Bronchial epithelial cell (primary cell): Measurements from ENCODE around the gene F8. TPM values are rescaled to one million over a fixed set of nuclear protein-coding genes. Genes with fewer than 3 reads are reported as not detected.

Experiments used
- DNase-seq: peaks from one replicate; pipeline ENCODE4 v3.0.0-alpha.2; 2010; ENCODE audit warnings: low read depth
- FAIRE-seq: peaks from 2 replicates; lab custom pipeline; 2011; peaks lifted over from hg19 to GRCh38; lab: Jason Lieb, UNC
- H3K27me3 ChIP-seq: 2 replicates; pipeline ENCODE4 v1.5.1; 2011; ENCODE audit warnings: low read length; ENCODE audit not compliant: control insufficient read depth, insufficient read depth
- H3K36me3 ChIP-seq: 2 replicates; pipeline ENCODE4 v1.5.1; 2011; ENCODE audit warnings: low read length; ENCODE audit not compliant: control insufficient read depth, insufficient read depth
- H3K4me3 ChIP-seq: 2 replicates; pipeline ENCODE4 v1.5.1; 2011; ENCODE audit warnings: mild to moderate bottlenecking, low read depth, low read length, control low read depth
- total RNA-seq: library from RNA; depleted of rRNA; stranded (reverse); fragments of >200 nt; gene quantifications from 2 replicates; pipeline ENCODE4 v1.2.1, GENCODE V29; 2014
- TF ChIP-seq, protein P1 (sequence below): IDR thresholded peaks from 2 replicates; pipeline ENCODE4 v1.5.1; 2011; ENCODE audit warnings: mild to moderate bottlenecking, moderate library complexity, low read length, control low read depth, inconsistent platforms; ENCODE audit not compliant: insufficient read depth, severe bottlenecking

Gene F8
- total RNA-seq, 1 donor from 2014 or later: 0.26 TPM

- no peaks in the 10 kb centered on the region for H3K27me3 ChIP-seq
- H3K4me3 ChIP-seq: no peak overlapping the region
- DNase-seq (peak; percentile 24), FAIRE-seq (no peak)
- H3K36me3 ChIP-seq: no peaks in the 10 kb centered on the region
- TF ChIP-seq, protein P1, sequence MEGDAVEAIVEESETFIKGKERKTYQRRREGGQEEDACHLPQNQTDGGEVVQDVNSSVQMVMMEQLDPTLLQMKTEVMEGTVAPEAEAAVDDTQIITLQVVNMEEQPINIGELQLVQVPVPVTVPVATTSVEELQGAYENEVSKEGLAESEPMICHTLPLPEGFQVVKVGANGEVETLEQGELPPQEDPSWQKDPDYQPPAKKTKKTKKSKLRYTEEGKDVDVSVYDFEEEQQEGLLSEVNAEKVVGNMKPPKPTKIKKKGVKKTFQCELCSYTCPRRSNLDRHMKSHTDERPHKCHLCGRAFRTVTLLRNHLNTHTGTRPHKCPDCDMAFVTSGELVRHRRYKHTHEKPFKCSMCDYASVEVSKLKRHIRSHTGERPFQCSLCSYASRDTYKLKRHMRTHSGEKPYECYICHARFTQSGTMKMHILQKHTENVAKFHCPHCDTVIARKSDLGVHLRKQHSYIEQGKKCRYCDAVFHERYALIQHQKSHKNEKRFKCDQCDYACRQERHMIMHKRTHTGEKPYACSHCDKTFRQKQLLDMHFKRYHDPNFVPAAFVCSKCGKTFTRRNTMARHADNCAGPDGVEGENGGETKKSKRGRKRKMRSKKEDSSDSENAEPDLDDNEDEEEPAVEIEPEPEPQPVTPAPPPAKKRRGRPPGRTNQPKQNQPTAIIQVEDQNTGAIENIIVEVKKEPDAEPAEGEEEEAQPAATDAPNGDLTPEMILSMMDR: no peak
Observed at GRCh38 chrX:154799556-154800348, 222.8 kb downstream of the F8 start.

DNA sequence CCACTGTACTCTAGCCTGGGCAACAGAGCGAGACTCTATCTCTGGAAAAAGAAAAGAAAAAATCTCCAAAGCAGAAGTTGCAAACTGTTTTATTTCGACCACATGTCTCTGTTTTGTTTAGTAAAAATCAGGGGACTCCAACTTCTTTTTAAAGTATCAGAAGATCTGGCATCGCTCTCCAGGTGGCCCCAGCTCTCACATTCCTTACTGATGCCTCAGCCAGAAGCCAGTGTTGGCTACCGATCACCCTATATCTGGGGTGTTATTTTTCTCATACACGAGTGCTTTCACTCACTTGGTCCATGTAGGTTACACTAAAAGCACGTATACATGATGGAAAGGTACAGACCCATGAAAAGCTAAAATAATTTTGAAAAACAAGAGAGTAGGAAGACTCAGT, 225.5 kb downstream of the F8 start:
- no peaks in the 10 kb centered on the region for H3K36me3 ChIP-seq
- TF ChIP-seq, protein P1: no peak
- H3K4me3 ChIP-seq: no peak overlapping the region
- no peaks in the 10 kb centered on the region for H3K27me3 ChIP-seq
- FAIRE-seq: no peak
- DNase-seq: peak; percentile 2

- no peak for DNase-seq
- no peak for FAIRE-seq
- TF ChIP-seq, protein P1: no peak
- Histone ChIP-seq H3K27me3 (no peaks in the 10 kb centered on the region), H3K4me3 (no peak overlapping the region), H3K36me3 (no peaks in the 10 kb centered on the region)
Observed at GRCh38 chrX:154795016-154795415, 227.5 kb downstream of the F8 start.

DNA sequence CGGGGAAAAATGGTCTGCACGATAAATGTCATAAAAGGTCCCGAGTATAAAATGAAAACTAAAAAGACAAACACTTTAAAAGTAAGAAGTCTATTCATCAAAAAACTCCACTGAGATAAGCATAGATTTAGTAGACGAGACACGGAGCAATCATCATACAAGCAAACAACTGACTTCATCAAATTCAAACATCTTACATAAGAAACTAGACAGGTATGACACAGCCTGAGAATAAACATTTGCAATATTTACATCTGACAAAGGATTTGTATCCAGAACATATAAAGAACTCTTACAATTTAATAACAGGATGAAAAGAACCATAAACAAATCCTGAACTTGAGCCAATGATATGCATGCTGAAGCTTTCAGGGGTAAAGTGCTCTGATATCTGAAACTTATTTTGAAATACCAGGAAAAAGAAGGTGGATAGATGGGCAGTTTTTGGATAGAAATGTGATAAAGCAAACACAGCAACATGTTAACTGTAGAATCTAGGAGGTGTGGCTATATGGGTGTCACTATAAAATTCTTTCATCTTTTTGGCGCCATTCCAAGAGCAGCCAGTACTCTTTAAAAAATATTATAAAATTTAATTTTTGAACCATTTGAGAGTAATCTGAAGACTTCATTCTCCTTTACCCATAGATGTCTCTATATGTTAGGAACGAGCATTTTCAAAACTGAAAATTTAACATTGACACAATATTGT, 229.3 kb downstream of the F8 start:
- no peaks in the 10 kb centered on the region for H3K27me3 ChIP-seq
- TF ChIP-seq, protein P1: no peak
- DNase-seq (peak; percentile 55), FAIRE-seq (no peak)
- no peak overlapping the region for H3K4me3 ChIP-seq
- no peaks in the 10 kb centered on the region for H3K36me3 ChIP-seq

DNA sequence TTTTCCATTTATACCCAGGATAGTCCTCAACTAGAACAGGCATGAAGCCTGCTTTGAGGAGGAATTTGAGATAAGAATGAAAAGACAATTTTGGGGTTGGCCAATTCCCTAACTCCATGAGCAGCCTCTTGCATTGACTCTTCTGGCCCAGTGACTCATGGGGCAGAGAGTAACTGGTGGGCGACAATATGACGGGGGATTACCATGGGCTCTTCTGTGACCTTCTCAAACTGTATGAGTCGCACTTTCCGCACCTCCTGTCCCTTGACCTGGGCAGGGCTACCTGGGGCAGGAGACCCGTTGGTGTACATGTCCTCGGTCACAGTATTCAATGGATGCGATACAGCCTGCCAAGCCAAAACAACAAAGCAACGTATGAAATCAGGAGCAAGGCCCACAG, 230.6 kb downstream of the F8 start:
- no peak for DNase-seq
- H3K36me3 ChIP-seq: no peaks in the 10 kb centered on the region
- H3K4me3 ChIP-seq: no peak overlapping the region
- TF ChIP-seq, protein P1: no peak
- no peak for FAIRE-seq
- H3K27me3 ChIP-seq: no peaks in the 10 kb centered on the region
